NCI-H187 (cell line): ENCODE data around the gene ZNF143.
"Not testable (repeated sequence)": the region's sequence is repeated elsewhere in the genome, so short reads cannot be mapped to it uniquely, and the experiment has no call there.

Source experiments
- DNase-seq, 2 experiments: peaks; one replicate each; lab custom pipeline; 2025; lab: John Stamatoyannopoulos, UW

The ZNF143 gene

GRCh38 chr11:9549216-9549615 is 88.4 kb downstream of the ZNF143 start:
- not testable (repeated sequence) for DNase-seq

DNA sequence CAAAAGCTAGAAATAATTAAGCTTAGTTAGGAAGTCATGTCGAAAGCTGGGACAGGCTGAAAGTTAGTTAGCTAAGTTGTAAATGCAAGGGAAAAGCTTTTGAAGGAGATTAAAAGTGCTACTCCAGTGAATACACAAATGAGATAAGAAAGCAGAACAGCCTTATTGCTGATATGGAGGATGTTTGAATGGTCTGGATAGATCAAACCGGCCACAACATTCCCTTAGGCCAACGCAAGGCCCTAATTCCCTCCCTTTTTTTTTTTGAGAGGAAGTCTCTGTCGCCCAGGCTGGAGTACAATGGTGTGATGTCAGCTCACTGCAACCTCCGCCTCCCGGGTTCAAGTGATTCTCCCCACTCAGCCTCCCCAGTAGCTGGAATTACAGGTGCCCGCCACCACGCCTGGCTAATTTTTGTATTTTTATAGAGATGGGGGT is 89.4 kb downstream of the ZNF143 start:
- DNase-seq = no peak

GRCh38 chr11:9561279-9561982 is 100.6 kb downstream of the ZNF143 start:
- no peak for DNase-seq

GRCh38 chr11:9562716-9563115 is 101.9 kb downstream of the ZNF143 start:
- no peak for DNase-seq

GRCh38 chr11:9563196-9563730 is 102.5 kb downstream of the ZNF143 start:
- no peak for DNase-seq

DNA sequence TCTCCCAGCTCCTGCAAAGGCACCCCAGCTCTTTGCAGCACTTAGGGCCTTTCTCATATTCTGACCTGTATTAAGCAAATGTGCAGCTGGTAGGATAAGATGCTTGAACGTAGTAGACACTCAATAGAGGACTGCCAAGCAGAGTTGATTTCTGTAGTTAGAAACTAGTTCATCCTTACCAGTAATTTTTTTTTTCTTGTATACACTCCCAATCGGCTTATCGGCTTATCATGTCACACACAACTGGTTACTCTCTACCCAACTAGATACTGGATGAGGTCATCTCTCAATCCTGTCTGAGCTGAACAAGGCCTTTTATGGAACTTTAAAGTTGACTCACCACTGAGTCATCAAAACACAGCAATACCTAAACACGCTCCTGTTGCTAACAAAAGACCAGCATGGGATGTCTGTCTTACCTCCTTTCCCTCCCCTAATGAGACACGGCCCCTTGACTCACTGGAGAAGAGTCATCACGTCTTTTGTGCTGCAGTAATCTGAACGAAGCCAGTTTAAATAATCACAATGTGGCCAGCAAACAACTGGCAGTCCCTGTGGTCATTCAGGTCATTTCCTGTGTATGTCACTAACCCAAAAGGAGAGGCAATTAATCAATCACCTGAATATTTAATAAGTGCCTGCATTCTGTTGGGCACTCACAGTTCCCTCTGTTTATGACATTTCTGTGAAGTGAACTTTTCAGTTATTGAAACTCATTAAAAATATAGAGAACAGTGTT is 105.2 kb downstream of the ZNF143 start:
- no peak for DNase-seq

DNA sequence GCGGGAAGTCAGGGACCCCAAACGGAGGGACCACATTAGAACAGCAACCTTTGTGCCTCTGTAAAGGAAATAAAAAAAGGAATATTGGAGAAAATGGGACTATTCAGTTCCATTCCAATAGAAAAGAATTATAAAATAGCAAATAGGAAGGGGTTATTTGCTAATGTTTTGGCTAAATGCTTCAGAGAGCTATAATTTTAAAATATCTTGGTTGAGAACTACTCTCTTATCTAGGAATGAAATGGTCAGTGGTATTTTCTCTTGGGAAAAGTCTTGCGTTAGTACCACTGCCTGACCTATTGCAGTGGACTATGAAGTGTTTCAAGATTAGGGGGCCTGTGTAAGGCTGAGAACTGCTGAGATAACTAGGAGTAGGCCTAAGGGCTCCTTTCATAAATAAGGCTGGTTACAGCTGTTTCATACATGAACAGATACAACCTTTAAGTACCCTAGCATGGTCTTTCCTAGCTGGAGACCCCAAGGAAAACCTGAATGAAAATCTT is 105.8 kb downstream of the ZNF143 start:
- DNase-seq = no peak

DNA sequence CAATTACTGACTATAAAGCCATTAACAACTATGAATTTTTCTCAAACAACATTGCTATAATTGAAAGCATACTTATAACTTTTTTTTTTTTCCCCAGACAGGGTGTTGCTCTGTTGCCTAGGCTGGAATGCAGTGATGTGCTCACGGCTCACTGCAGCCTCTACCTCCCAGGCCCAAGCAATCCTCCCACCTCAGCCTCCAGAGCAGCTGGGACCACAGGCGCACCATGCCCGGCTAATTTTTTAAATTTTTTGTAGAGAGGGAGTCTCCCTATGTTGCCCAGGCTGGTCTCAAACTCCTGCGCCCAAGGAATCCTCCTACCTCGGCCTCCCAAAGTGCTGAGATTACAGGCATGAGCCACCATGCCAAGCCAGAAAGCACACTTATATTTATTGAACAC is 106.6 kb downstream of the ZNF143 start:
- DNase-seq = no peak

- DNase-seq = no peak
Observed at GRCh38 chr11:9568161-9568853, 107.5 kb downstream of the ZNF143 start.

- DNase-seq = no peak
Observed at GRCh38 chr11:9568854-9569587, 108.2 kb downstream of the ZNF143 start.

DNA sequence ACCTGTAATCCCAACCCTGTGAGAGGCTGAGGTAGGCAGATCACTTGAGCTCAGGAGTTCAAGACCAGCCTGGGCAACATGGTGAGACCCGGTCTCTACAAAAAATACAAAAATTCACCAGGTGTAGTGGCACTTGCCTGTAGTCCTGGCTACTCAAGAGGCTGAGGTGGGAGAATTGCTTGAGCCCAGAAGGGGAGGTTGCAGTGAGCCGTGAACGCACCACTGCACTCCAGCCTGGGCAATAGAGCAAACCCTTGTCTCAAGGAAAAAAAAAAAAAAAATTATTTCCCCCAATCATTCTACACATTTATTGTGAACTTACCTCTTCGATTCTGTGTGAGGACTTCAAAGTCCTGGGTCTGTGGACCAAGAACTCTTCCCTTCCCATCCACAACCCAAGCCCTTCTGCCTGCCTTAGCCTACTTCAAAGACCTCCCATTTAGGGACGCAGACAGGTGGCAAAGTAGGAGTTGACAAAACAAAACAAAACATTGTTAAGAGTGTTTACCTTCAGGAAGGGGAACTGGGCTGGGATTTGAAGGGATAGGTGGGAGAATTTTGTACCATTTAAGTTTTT is 108.9 kb downstream of the ZNF143 start:
- DNase-seq = no peak

- no peak for DNase-seq
Observed at GRCh38 chr11:9570313-9571025, 109.7 kb downstream of the ZNF143 start.

DNA sequence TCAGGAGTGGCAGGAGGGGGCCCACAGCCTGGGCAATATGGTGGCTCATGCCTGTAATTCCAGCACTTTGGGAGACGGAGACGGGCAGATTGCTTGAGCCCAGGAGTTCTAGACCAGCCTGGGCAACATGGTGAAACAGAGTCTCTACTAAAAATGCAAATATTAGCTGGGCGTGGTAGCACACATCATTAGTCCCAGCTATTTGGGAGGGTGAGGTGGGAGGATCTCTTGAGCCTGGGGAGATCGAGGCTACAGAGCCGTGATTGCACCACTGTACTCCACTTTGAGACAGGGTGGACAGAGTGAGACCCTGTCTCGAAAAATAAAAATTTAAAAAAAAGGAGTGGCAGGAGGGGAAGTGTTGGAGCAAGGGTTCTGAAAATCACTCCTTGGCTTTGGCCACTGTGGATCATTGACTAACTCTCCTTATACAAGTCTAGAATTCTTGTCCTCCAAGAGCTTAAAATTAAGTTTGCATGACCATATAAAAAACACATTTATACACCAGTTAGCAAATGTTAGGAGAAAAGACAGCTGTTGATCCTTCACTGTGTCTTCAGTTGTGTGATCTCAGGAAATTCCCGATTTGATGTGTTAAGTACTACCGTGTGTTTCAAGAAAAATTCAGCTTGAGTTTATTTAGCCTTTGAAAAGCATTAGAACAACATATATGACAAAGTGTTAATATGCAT is 110.4 kb downstream of the ZNF143 start:
- no peak for DNase-seq

- DNase-seq = no peak
Observed at GRCh38 chr11:9571763-9572115, 110.9 kb downstream of the ZNF143 start.

- DNase-seq = peak; percentile 98 to 99
Observed at GRCh38 chr11:9573052-9573774, 112.4 kb downstream of the ZNF143 start, which contains the start of gene WEE1. Gene WEE1, plus strand, starts transcription at chr11:9573670. Its CDS starts 264 bp downstream, at chr11:9573934.

DNA sequence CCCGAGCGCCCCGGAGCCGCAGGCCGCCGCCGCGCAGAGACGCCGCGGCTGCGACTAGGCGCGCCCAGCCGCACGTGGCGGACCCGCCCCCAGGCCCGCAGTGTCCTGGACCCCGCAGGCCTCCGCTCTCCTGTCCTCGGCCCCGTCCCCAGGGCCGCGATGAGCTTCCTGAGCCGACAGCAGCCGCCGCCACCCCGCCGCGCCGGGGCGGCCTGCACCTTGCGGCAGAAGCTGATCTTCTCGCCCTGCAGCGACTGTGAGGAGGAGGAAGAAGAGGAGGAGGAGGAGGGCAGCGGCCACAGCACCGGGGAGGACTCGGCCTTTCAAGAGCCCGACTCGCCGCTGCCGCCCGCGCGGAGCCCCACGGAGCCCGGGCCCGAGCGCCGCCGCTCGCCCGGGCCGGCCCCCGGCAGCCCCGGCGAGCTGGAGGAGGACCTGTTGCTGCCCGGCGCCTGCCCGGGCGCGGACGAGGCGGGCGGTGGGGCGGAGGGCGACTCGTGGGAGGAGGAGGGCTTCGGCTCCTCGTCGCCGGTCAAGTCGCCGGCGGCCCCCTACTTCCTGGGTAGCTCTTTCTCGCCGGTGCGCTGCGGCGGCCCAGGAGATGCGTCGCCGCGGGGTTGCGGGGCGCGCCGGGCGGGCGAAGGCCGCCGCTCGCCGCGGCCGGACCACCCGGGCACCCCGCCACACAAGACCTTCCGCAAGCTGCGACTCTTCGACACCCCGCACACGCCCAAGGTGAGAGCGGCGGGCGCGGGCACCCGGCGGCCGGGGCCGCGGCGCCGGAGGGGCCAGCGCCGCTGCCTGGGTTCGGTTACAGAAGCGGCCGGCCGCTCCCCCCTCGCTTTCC is 113.2 kb downstream of the ZNF143 start:
- DNase-seq = no peak

- no peak for DNase-seq
Observed at GRCh38 chr11:9574622-9575259, 113.9 kb downstream of the ZNF143 start.
